GM18858 (cell line): ENCODE results near the gene STK31.
A peak's percentile ranks its signal among the peaks of the same experiment; 100 is the strongest.
"Not testable (repeated sequence)": the region's sequence is repeated elsewhere in the genome, so short reads cannot be mapped to it uniquely, and the experiment has no call there.

ENCODE experiments used
- ATAC-seq: cut with Tn5 transposase; IDR thresholded peaks from one replicate; pipeline ENCODE4 v1.9.1; 2021; ENCODE audit not compliant: unreplicated experiment

The STK31 gene

GRCh38 chr7:23710000-23710399 is at the start of gene STK31:
TSS of gene STK31 (plus strand) at chr7:23710219. CDS start at chr7:23710286, 67 bp downstream.
- no peak for ATAC-seq

GRCh38 chr7:23661385-23661784 is 48.6 kb upstream of the STK31 start:
- ATAC-seq = no peak

GRCh38 chr7:23662124-23662983 is 47.7 kb upstream of the STK31 start:
- ATAC-seq = no peak

GRCh38 chr7:23662984-23663313 is 47.1 kb upstream of the STK31 start:
- no peak for ATAC-seq

- ATAC-seq = no peak
Observed at GRCh38 chr7:23664122-23664521, 45.9 kb upstream of the STK31 start.

GRCh38 chr7:23672033-23672432 is 38.0 kb upstream of the STK31 start:
- no peak for ATAC-seq

- peak; percentile 94 for ATAC-seq
Observed at GRCh38 chr7:23679898-23680413, 30.1 kb upstream of the STK31 start, which contains the start of gene FAM221A. TSS of gene FAM221A (plus strand) at chr7:23680199. CDS start at chr7:23680219, 20 bp downstream.

GRCh38 chr7:23680414-23681405 is 29.3 kb upstream of the STK31 start:
- ATAC-seq = no peak

- ATAC-seq = not testable (repeated sequence)
Observed at GRCh38 chr7:23684041-23684440, 26.0 kb upstream of the STK31 start.

GRCh38 chr7:23685731-23686130 is 24.3 kb upstream of the STK31 start:
- ATAC-seq = no peak

- no peak for ATAC-seq
Observed at GRCh38 chr7:23687011-23687410, 23.0 kb upstream of the STK31 start.

- ATAC-seq = no peak
Observed at GRCh38 chr7:23689165-23689564, 20.9 kb upstream of the STK31 start.

- no peak for ATAC-seq
Observed at GRCh38 chr7:23691320-23691719, 18.7 kb upstream of the STK31 start.

- no peak for ATAC-seq
Observed at GRCh38 chr7:23693224-23693623, 16.8 kb upstream of the STK31 start.

- ATAC-seq = no peak
Observed at GRCh38 chr7:23696916-23697441, 13.0 kb upstream of the STK31 start.

GRCh38 chr7:23698822-23699221 is 11.2 kb upstream of the STK31 start:
- no peak for ATAC-seq

GRCh38 chr7:23700046-23700445 is 10.0 kb upstream of the STK31 start:
- ATAC-seq = no peak

- no peak for ATAC-seq
Observed at GRCh38 chr7:23709081-23709750, 803 bp upstream of the STK31 start.

GRCh38 chr7:23712368-23713284 is 2.6 kb downstream of the STK31 start:
- no peak for ATAC-seq
